ENCODE results near the gene DDX1.

Gene DDX1

DNA sequence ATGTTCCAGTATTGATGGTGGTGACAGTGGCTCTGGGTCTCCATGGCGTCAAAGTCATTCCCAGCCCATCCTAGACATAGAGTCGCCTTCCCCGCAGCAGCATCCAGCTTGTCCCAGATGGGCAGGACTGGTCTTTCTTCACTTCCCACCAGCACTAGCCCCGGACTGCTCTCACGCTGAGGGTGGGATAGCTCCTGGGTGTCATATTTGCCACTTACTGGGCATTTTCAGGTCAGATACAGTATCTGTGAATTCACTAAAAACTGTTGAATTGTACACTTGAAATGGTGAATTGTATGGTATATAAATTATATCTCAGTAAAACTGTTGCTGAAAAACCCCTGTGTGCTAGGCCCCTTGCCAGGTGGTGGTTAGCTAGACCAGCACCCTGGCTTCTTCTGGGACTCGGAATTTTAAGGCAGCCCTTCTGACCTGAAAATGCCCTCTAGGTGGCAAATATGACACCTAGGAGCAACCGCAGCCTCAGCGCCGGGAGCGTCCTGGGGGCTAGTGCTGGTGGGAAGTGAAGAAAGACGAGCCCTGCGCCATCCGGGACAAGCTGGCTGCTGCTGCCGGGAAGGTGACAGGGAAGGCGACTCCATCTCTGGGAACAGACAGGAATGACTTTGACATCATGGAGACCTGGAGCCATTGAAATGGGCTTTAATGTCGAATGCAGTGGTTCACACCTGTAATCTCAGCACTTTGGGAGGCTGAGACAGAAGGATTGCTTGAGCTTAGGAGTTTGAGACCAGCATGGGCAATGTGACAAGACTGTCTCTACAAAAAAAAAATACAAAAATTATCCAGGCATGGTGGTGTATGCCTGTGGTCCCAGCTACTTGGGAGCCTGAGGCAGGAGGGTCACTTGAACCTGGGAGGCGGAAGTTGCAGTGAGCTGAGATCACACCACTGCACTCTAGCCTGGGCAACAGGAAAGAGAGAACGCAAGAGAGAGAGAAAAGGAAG, 56.2 kb downstream of the DDX1 start:
- DNase-seq = no peak

DNA sequence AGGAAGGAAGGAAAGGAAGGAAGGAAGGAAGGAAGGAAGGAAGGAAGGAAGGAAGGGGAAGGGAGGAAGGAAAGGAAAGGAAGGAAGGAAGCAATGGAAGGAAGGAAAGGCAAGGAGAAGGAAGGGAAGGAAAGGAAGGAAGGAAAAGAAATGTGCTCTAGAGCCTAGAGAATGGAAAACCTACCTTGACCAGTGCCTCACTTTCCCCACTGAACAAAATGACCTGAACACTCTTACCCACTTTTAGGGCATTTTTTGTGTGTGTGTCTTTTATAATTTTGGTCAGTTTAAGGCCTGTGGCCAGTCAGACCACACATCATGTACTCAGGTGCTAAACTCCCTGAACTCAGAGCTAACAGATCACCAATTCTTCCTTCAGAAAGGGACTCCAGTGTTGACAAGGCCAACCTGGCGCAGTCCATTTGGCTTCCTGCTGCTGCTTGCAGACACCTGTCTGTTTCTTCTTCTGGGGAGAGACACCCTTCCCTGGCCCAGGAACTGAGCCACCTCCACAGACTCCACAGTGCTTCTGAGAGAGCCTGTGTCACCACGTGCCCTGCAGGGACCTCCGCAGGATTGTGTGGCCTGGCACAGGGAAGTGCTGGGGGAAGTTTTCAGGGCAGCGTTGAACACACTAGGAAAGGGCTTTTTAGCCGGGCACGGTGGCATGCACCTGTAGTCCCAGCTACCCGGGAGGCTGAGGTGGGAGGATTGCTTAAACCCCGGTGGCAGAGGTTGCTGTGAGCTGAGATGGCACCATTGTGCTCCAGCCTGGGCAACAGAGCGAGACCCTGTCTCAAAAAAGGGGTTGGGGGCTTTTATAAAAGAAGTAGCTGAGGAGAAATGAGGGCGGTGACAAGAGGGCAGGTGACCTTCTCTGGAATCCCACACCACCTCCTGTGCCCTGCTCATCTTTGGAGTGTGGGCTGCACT, 57.2 kb downstream of the DDX1 start:
- no peak for DNase-seq

DNA sequence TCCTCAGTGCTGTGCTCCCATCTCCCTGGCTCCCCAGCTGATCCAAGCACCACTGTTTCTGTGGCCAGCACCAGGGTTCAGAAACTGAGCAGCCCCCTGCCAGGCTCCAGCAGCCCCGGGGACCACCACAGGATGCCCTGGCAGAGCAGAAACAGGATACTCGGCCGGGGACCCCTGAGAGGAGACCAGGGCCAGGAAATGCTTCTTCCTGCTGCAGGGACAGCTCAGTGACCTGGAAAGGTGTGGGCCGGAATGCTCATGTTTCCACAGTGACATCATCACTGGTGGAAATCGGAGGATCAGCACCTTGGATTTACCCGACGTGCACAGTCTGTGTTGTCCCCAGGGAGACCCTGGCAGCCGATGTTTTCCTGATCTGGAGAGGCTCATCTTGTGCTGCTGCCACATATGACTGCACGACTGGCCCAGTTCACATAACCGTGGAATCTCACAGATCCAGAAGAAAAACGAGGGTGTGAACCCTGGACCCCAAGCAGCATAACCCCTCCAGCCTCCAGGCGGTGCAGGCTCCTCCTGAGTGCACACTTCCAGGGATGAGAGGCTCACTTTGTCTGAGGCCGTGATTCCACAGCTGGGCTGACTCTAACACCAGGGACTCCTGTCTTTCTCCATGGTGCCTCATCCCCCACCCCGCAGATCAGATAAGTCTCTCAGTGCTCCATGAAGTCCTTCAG, 58.0 kb downstream of the DDX1 start:
- no peak for DNase-seq

DNA sequence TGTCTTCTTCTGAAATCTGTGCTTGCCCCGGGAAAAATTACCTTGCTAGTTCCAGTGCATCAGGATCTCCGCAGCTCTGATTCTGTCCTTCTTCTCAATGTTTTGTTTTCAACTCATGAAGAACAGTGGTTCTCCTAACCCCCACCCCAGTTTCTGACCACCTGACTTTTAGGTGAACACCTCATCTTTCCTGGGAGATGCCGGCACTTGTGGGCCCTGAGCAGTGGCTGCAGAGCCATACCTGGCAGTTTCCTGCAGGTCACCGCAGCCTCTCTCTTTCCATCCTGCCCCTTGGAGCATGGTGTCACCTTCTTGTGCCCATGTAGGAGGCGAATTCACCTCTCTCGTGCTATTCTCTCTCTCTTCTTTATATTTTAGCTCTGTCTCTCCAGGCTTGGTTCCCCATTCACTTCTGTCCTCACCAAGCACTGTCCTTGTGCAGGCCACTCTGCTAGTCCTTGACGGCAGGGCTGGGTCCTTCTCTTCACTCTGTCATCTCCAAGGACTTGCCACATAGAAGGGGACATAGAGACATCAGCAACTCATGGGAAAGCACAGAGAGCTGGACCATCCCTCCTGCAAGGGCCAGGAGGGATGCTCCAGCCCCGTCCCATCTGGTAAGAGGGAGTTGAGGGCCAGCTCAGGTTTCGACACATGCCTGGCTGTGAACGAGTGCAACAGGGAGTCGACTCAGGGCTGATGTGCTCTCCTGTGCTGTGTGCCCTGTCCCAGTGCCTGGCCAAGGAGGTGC, 59.1 kb downstream of the DDX1 start:
- DNase-seq = no peak

DNA sequence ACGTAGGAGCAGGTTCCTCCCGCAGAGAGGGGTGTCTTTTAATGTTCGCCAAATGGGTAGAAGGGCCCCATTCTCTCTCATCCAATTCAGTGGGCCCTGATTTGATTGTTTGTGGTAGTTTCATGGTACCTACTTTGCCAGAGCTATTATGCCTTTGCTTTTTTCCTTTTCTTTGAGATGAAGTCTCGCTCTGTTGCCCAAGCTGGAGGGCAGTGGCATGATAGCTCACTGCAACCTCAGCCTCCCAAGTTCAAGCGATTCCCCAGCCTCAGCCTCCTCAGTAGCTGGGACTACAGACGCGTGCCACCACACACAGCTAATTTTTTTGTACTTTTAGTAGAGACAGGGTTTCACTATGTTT, 59.7 kb downstream of the DDX1 start:
- no peak for DNase-seq

DNA sequence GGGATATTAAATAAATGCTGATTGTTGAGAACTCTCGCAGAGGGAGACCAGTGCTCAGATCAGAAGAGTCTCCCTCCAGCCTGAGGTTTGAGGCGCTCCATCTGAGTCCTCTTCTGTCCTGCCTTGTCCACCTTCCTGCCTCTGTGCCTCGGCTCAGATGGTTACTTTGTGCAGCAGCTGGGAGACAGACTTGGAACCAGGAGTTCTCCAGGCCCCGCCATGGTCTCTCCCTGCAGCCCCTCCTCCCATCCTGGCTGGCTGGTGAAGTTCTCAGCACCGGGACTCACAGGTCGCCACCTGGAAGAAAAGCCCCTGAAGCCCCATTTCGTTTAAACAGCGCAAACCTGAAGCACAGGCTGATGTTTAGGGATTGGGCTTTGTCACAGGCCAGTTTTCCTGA, 60.6 kb downstream of the DDX1 start:
- DNase-seq = no peak

DNA sequence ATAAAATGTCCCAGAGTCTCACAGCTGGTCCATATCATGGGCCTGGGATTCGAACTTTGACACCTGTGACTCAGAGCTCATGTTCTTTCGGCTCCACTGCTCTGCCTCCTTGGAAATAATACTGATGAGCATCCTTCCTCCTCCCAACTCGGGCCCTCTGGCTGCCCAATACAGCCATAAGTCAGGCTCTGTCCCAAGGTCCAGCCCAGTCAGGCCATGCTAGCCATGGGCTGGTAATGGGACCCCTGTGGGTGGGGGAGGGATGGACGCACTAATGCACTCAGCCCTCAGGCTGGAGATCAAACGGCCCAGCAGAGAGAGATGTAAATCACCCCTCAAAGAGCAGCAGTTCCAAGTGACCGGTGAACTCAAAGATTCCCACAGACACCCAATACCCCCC, 61.1 kb downstream of the DDX1 start:
- no peak for DNase-seq

DNA sequence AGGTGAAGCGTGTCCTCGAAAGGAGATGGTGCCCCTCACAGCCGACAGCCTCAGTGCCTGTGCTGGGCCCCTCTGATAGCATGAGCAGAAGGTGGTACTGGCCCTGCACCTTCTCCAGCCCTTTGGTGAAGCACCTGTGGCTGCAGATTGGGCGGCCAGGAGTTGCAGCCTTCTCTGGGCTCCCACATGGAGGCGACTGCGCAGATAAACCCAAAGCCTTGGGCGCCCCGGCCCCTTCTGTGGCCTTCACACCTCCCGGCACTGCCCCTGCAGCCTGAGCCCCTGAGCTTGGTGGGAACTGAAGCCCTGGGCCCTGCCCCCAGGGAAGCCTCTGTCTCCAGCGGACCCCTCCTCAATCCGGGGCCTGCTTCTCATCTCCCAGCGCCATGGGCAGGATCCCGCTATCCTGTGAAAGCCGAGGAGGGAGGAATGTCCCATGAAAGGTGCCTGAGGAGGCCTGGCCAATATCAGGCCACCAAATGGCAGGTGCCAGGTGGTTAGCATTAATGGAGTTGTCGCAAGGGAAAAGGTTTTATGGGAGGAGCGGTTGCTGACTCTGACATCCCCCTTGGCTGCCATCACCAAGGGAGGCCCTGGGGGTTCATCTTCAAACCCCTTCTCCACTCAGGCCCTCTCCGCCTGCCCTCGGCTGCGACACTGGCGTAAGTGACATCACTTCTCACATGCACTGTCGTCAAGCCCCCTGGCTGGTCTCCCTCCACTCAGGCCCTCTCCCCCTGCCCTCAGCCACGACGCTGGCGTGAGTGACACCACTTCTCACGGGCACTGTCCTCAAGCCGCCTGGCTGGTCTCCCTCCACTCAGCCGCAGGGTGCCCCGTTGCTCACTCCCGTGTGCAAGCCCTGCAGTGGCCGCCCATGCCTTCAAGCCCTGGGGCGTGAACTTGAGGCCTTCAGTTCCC, 62.4 kb downstream of the DDX1 start:
- no peak for DNase-seq

DNA sequence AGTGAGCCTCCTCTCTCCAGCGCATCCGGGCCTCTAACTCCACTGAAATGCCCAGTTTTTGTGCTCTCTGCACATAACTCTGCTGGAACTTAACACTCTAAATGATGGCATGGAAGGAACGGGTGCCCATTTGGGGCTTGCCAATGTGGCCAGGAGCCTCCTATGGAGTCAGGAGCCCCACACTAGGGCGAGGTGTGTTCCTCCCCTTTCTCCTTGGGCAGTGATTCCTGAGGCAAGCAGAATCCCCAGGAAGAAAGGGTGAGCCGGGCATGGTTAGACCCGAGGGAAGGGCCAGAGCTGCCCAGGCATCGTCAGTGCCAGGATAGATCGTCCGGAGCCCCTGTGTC, 63.0 kb downstream of the DDX1 start:
- no peak for DNase-seq

DNA sequence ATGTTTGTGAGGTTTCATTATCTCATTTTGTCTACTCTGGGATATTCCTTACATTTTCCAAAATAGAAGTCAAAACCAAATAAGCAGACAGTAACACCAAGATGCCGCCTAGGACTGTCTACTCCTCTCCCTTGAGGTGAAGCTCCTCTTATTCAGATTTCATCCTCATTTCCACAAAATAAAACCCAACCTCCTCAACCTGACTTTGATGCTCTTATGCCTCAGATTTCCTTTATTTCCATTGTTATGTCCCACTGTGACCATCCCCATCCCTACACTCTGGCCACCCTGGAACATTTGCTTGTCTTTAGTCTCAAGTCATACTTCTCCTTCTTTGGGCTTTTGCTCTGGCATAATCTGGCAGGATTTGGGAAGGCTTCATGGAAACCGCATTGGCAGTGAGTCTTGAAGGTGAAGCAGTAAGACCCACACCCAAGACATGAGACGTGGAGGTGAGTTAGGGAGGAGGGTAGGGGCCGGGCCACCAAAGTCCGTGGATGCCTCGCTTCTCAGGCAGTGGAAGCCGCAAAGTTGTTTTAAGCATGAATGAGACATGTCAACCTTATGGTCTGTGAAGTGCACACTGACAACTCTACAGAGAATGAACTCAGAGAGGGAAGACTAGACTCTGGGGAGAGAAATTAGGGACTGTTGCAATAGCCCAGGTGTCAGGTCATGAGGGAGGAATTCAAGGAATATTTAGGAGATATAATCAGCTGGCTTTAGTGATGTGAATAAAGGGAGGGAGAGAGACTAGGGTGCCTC, 63.6 kb downstream of the DDX1 start:
- no peak for DNase-seq

DNA sequence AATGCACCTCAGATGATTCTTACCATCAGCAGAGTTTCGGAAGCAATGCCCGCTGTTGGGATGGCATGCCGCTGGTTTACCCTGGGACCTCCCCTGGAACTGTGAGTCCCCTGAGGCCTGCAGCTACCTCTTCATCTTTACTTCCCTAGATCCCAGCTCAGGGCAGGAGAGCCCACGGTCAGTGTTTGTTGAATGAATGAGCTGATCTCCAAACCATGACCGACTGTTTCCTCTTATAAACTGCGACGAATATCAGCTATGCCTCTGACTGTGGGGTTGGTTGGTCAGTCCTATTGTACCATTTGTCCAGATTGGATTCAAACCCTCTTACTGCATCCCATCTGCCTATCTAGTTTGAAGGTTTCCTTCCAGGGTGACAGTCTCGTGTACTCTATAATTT, 64.4 kb downstream of the DDX1 start:
- DNase-seq = no peak

DNA sequence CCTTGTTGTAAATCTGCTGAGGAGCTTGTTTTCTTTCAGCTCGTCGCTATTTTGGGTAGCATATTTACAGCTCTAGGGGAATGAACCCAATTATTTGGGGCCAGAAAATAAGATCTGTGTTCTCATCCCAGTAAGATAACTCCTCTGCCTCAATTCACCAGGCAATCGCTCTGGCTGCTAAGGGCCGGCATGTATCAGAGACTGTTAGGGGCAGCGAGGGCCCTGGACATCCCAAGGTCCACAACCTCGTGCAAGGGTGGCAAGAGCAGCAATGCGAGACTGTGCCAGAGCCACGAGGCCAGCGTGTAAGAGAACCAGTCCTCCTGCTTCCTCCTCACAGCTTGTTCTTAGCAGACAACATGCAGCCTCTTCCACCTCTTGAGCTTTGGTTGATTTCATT, 66.1 kb downstream of the DDX1 start:
- DNase-seq = no peak

DNA sequence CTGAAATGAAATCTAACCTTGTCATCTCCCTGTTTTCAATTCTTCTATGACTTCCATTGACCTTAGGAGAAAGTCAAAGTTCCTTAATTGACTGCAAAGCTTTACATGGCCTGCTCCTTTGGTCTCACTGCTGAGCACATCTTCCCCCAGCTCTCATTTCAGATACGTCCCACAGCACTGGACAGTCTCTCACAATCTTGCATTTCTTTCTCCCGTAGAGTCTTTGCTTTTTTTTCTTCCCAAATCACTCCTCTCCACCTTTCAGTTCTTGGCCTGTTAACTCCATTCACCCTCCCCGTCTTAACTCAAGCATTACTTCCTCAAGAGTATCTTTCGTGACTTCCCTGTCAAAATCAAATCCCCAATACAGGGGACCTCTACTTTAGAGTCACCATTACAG, 67.2 kb downstream of the DDX1 start:
- no peak for DNase-seq

DNA sequence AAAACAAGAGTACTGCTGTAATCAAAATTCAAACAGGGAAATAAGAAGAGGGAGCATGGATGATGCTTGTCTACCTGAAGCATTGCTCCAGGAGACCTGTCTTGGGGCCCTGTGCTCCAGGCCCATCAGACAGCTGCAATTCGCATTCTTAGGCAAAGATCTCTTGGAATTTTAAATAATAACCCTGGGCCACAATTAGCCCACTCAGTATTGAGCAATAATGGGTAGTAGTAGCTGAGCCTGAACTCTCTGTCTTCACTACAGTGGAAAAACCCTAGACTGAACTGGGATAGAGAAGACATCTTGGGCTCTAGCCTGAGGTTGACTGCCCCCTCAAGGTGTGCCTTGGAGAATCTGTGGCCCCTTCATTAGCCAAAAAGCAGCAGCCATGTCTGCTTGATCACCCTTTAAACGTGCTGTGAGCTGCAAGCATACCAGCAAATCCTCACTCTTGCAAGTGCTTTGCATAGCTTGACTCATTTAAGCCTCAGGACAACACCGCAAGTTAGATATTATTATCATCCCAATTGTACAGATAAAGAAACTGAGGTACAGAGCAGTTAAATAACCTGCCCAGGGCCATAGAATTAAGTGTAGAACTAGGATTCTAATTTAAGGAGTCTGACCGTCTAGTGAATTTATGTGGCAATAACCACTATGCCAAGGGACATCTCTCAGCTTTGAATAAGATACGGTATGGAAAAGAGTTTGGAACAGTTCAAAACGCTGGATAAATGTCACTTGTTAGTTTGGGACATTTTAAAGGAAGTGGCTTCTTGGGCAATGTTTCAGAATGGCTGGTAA, 69.0 kb downstream of the DDX1 start:
- DNase-seq = no peak

DNA sequence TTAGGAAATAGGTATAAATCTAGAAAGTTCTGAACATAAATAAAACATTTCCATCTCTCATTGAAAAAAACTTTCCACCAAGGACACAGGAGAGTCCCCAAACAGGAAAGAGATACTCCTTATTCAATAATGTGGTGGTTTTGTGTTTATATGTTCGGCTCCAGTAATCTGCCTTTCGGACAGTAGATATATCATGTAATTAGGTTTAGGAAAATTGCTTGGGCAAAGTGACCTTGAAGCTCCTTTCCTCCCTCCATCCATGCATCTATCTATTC, 69.6 kb downstream of the DDX1 start:
- DNase-seq = no peak

DNA sequence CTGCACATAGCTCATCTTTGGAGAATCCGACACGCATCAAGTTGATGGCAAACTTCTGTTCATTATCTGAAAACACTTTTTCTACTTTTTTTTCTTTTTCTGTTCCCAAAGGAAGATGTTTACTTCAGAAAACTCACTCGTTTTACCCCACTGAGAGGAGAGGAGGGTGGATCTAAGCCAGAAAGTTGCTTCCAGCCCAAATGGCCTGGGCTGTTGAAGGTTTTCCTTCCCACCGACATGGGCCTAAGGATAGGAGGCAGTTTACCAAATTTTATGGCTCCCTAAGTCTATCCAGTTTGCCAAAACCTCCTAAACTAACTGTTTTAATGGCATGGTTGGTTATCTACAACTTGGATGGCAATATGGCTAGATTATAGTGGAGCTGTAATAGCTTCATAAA, 70.4 kb downstream of the DDX1 start:
- DNase-seq = no peak

DNA sequence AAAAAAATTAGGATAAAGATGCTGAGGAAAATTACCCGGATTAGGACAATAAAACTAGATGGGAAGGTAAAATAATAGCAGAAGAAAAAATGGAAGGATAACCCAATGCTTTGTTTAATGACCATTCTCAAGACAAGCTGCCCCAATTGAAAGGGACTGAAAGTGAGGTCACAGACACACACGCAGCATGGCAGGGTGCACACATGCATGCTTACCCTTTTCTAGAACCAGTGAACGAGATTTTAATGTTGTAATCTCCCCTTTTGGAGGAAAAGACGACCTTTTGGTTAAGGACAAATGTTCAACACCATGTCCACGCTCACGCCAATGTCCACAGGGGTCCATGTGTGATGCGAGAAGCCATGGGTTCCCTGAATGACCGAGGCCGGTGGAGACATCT, 70.9 kb downstream of the DDX1 start:
- DNase-seq = no peak

DNA sequence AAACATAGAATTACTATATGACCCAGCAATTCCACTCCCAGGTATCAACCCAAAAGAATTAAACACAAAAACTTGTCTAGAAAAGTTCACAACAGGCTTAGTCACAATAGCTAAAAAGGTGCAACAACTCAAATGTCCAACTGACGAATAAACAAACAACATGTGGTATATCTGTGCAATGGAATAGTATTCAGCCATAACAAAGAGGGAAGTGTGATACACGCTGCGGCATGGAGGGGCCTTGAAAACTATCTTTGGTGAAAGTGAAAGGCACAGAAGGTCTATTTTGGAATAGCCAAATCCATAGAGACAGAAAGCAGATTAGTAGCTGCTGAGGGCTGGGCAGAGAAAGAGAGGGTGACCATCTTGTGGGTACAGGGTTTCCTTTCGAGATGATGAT, 72.1 kb downstream of the DDX1 start:
- DNase-seq = no peak

DNA sequence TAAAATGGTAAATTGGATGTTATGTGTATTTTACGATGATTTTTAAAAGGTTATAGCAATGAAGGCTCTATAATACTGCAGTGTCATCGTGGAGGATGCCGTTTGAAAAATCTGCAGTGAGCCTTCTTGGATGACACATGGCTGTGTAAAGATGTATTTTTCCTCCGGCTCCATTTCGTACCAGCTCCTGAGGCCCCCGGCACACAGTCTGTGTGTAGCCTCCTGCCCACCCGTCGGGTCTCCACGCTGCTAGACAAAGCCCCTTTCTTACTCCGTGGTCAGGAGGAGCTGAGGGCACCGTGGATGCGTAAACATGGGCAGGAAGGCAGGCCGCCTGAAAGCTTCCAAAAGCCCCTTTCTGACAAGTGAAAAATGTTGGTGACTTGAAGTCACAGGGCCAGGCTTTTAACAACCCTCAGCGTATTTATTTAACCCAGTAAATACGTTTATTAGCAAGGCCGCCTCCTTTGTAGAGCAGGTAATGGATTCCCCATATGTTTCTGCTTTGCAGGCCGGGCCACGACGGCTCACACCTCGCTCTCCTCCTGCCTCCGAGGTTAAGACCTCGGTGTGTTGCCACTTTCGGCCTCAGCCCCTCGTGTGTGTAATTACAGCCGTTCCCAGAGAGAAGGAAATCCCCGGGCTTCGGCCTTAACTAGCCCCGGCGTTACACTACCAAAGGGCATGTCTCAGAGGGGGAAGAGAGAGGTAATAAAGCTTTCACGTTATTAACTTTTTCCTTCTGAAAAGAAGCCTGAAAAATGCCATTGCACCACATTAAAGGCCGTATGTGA, 72.8 kb downstream of the DDX1 start:
- DNase-seq = no peak
